CD4-positive, alpha-beta T cell treated with Interleukin-1 beta for 1 hour (primary cell): Measurements from ENCODE around the gene RAD51B.
"Not testable (repeated sequence)": the region's sequence is repeated elsewhere in the genome, so short reads cannot be mapped to it uniquely, and the experiment has no call there.

ENCODE experiments used
- DNase-seq, 2 donors: peaks; one replicate each; pipeline ENCODE4 v3.0.0-alpha.2; 2020 to 2022

Gene RAD51B

DNA sequence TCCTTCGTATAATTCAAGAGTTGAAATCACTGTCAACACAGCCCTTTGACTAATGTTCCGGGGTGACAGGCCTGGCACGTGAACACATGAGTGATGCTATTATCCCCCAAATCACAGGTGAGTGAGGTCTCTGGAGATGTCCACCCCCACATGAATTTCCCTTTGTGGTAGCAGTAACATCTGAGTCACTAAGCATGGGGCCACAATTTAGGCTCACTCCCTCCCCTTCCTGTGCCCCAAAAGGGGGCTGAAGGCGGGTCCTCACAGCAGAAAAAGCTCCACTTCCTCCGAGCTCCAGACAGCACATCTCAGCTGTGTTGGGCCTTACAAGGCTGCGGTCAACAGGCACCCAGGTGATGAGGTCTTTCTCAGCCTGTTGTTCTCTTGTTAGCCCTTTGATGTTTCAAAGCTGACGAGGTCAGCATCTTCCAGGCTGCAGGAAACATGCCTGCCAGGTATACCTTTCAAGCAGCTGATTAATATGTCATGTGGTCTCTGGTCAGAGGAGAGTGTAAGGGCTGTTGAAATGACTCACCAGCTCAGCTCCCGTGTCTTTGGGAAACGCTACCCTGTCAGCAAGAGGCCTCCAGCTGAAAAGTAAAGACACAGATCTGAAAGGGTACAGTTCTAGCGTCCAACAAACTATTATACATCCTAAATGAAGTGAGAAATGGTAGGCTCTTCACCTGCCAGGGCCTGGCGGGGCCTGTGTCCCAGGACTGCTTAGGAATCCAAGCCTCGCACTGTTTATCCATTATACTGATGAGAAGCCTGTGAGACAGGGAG lies 866.0 kb downstream of the RAD51B start:
- DNase-seq = peak; percentile 85 to 89

DNA sequence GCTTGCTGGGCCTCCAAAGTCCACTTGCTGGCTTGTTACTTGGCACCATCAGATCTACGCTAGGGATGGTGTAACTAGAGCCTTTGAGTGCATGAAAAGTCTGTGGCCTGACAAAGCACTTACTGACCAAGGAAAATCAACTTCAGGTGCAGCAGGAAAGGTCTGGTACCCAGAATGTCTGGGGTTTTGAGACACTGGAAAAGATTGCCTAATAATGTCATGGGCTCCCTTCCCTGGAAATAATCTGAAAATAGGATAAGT lies 866.6 kb downstream of the RAD51B start:
- no peak for DNase-seq

DNA sequence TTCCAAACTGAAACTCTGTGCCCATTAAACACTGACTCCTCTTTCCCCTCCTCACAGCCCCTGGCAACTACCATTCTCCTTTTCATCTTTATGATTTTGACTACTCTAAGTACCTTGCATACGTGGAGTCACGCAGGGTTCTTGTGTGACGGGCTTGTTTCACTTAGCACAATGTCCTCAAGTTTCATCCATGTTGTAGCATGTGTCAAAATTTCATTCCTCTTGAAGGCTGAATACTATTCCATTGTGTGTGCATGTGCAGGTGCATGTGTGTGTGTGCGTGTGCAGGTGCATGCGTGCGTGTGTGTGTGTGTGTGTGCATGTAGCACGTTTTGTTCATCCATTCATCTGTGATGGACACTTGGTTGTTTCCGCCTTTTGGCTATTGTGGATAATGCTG lies 867.1 kb downstream of the RAD51B start:
- DNase-seq = no peak

DNA sequence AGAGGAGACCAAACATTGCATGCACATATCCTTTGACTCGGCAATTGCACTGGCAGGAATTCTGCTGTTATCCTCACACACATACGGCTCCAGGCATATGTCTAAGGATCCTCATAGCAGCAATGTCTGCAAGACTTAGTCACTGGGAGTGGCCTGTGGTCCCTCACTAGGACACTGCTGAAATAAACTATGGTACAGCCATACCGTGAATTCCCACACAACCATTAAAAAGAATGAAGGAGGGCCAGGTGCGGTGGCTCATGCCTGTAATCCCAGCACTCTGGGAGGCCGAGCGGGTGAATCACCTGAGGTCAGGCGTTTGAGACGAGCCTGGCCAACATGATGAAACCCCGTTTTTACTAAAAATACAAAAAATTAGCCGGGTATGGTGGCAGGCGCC lies 868.2 kb downstream of the RAD51B start:
- no peak for DNase-seq

DNA sequence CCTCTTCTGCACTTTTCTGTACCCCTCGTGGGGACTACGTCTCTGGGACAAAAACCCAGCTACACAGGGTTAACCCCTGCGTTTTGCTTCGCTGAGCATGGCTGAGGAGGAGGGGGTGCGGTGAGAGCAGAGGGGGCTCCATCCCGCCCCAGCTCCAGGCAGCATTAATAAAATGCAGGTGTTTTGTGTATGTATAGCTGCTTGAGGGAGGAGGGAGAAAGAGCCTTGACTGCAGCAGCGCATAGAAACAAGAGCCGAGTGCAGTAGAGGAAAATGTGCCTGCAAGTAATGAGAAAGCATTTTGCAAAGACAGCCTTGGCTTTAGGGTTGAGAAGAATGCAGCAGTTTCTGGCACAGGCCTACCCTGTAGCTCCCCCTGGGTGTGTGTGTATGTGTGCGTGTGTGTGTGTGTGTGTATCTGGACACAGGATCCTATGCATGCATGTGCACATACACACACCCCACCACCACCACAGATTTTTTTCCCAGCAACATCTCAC lies 869.3 kb downstream of the RAD51B start:
- peak in 1 of 2 donors; percentile 19 for DNase-seq

DNA sequence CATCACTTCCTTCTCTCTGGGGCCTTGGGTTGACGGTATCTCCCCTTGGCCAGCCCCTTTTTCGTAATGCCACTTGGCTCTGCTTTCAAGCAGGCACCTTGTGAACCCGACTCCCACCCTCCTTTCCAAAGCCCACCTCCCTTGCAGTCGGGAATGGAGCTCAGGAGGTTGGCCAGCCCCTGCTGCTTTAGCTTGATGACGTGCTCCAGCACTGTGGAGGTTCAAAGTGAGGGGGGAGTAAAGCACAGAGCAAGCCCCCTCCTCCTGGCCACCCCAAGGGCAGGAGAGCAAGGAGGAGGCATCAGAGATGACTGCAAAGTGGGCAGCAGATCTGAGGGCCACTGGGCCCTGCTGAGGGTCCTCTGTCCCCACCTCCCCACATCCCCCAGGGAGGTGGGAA lies 869.9 kb downstream of the RAD51B start:
- no peak for DNase-seq

DNA sequence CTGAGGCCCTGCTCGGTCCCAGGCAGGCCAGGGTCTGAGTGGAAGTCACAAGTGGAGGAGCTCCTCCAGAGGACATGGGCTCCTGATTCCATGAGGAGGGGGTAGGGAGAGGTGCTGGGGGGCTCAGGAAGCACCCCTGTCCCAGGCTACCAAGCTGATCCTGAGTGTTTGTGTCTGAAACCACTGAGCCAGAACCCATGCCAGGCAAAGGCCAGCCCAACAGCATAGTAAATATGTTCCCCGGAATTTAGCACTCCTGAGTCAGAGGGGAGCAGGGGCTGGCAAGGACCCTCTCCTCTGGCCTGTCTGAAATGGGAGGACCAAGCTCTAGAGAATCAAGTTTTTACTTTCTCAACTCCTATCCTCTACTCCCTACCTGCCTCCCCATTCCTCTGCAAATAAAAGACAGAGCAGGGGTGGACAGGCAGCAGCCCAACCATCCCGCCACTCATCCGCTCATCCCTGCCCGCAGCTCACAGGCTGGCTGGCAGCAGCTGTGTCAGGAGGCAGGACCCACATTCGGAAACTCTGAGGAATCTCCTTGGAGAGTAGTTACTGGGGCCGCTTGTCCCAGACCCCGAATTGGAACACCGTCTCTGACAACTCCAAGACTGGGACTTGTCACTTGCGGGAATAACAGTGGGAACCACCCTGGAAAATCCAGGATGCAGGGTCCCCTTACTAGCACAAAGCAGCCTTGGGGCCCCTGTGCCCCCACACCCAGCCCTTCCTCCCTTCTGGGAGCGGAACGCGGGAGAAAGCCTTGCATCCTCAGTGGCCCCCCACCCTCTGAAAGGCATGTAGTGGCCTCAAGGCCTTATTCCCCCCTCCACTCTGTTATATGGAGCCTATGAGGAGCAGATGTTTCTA lies 870.7 kb downstream of the RAD51B start:
- DNase-seq = no peak

DNA sequence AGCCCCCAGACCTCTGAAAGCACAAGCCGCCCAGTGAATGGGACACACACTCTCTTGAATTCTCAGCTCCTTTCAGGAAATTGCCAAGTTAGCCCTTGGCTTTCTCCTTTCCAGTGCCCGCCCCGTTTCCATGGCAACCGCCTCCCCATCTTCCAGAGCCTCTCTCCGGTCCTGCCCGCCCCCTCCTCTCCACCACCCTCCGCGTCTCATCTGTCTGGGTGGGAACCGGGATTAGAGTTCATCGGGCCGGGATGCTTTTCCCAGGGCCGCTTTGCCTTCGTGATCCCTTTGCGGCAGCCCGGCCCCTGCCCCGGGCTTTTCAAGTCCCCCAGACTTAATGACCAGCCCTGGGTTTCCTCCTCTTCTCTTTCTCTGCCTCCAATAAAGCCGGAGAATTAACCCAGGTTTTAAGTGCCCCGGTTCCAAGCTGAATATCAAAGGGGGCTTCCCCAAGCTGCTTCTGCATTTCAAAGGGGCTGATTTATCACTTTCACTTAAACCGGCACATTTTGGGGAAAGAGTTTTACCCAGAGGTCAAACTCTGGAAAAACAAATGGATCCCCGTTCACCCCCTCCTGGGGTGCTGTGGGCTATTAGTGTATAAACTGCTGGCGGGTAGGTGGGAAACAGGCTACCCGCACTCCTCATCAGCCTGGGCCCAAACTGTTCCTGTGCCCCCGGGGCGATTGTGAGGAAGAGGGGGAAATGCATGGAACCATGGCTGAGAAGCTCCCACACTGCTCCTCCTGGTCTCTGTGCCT lies 871.6 kb downstream of the RAD51B start:
- no peak for DNase-seq

DNA sequence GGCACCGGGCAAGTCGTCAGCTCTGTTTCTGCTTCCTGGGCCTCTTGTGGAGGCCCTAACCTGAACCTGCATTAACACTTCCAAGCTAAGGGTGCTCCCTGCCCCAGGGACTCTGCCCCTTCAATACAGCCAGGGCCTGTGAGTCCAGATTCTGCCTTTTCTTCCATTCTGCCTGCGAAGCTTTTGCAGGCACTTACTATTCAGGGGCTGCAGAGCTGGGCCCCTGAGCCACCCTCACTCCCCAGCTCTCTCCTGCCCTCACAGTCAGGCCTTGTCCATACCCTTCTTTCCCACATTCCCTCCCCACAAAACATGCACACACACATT lies 872.2 kb downstream of the RAD51B start:
- DNase-seq = no peak

DNA sequence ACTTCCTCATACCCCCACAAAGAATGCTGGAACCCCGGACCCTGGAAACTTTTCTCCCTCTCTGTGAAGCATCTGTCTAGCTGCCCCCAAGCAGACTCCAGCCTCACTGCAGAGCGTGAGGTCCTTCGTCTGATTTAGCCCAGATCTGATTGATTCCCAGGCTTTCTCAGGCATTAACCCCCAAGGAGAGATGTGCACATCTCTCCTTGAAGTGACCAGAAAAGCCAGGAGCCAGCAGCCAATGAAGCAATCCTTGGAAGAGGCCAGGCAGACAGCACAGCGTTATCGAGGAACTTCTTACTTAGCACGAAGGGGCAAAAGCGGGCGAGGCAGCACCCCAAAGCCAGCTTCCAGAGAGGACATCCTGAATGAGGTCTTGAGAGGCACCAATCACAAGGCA lies 872.6 kb downstream of the RAD51B start:
- no peak for DNase-seq

DNA sequence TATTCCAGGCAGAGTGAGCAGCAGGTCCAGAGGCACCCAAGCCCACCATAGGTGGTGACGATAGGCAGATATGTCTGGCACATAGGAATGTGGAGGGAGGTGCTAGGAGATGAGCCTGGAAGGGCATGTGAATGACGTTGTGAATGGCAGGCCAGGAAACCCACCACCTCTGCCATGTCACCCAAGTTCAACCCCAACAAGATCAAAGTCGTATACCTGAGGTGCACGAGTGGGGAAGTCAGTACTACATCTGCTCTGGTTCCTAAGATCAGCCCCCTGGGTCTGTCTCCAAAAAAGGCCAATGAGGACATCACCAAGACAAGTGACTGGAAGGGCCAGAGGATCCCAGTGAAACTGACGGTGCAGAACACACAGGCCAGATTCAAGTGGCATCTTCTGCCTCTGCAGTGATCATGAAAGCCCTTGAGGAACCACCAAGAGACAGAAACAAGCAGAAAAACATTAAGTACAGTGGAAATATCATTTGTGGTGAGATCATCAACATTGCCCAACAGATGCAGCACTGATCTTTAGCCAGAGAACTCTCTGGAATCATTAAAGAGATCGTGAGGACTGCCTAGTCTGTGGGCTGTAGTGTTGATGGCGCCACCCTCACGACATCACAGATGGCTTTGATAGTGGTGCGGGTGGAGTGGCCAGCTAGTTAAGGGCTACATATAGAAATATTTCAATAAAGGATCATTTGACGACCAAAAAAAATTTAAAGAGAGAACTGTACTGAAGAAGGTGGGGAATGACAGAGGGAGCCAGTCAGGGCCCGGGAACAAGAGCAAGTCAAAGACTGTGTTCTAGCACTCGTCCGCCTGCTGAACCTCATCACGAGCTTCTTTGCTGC lies 873.6 kb downstream of the RAD51B start:
- no peak for DNase-seq

DNA sequence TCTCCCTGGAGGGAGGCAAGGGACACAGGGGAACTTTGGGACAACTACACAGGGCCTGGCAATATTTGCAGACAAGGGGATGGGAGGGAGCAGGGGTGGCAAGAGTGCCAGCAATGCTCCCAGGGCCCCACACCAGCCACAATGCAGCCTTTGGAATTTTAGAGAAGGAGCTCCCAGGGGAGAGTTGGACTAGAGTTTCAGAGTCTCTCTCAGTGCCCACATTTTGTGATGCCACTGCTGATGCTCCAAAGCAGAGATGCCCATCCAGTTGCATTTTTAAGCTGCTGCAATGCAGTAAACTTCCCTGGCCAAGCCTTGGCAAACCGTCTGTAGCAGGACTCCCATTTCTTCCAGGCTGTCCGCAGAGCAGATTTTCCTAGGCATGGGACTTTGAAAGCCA lies 874.3 kb downstream of the RAD51B start:
- no peak for DNase-seq

DNA sequence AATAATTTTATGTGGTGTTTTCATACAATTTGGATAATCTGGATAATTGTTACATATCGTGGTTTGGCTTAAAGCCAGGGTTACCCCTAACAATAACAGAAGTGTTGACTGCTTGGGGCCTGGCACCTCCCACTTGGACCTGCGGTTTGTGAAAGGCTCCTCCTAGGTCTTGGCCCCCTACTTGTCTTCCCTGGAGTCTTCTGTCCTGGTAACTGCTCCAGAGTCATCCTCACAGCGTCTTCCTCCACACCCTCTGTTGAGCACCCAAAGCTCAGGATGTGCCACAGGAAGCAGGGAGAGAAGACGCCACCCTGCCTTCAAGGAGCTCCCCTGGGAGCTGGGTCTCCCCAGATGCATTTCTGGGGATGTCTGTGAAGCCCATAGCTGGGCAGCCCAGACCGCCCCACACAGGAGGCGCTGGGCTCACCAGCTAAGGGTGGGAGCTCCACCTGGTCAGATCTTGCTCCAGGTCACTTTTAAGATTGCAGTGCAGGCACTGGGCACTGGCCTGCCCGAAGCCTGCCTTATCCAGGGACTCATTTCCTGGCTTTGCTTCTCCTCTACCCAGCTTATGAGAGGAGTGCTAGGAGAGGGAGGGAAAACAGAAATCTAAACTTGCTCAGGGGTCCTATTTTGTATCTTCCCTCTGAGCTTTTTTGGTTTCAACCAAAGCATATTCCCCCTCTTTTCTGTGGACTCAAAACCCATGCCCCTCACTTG lies 875.1 kb downstream of the RAD51B start:
- DNase-seq = no peak

DNA sequence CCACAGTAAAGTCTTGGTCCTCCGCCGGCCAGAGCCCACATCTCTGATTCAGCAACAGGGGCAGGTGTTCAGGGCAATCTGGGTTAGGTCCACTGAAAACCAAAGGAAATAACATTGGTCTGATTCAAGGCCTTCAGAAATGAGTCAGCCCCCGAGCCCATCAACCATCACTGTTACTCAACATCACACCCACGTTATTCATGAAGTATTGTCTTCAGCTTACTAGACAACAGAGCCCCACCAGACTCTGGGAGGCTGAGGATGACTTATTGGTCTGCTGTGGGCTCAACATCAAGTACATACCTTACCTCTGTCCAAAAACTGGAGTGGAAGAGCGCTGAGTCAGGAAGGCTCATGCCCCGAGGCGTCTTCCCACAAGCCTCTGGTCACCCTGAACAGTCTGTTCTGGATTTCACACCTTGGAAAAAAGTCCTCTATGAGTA lies 875.8 kb downstream of the RAD51B start:
- peak in 1 of 2 donors; percentile 60 for DNase-seq

DNA sequence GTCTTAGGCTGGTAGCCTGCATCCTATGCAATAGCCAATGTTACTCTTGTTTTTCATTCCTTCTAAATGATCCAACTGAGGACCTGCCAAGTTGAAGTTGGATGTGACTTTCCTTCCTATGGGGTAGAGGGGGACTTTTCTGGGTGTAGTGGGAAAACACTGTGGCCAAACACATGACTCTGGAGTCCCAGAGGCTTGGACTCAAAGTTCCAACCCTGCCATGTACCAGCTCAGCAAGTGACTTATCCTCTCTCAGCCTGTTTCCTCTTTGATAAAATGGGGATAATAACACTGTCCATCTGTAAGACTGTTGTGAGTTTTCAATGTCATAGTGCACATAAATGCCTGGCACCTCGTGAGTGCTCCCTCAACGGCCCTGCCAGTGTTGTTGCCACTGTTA lies 876.3 kb downstream of the RAD51B start:
- DNase-seq = no peak

DNA sequence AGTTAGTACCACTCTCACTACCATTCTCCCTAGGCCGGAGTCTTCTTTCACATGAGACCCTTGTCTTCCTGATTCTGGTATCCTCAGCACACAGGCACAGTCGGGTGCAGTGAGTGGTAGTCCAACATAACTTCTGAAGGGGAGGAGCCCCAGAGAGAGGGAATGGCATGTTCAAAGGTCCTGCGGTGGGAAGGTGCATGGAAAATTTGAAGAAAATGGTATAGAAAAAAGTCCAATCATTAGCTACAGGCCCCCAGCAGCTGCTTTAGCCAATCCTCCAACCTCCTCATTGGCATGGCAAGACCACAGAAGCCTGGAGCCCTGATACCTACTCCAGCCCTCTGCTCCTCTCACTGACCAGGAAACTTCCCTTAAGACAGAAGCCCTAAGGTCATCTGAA lies 876.7 kb downstream of the RAD51B start:
- DNase-seq = no peak

DNA sequence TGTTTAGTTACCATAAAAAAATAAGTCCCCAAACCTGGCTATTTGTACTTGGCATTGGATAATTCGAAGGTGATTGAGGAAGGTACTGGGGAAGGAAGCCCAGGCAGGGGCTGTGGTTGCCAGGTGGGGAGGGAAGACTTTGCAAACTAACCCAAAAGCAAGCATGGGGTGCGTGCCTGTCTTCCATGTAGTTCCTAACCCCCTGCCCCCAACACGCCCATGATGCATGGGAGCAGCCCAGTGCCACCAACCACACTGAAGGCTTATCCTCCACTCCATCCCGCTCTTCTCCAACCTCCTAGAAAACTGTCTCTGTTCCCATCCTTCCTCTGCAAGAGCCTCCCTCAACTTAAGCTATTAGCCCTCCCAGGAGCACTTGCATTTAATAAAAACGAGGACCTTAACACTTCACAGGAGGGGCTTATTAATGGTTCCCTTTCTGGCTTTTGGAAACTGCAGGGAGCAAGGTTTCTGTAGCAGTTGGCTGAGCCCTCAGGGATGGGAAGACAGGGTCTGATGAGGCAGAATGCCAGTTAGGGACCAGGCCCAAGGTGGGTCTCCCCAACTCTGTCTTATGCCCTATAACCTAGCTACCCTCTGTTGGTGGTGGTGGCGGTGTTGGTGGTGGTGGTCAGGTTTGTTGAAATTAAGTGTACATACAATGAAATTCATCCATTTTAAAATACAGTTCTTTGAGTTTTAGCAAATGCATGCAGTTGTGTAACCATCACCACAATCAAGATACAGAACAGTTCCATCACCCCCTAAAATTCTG lies 877.3 kb downstream of the RAD51B start:
- DNase-seq = no peak

DNA sequence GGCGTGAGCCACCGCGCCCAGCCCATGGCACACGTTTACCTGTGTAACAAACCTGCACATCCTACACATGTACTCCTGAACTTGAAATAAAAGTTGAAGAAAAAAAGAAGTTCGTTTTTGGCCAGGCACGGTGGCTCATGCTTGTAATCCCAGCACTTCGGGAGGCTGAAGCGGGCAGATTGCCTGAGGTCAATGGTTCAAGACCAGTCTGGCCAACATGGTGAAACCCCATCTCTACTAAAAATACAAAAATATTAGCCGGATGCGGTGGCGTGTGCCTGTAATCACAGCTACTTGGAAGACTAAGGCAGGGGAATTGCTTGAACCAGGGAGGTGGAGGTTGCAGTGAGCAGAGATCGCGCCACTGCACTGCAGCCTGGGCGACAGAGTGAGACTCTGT lies 879.2 kb downstream of the RAD51B start:
- not testable (repeated sequence) for DNase-seq

DNA sequence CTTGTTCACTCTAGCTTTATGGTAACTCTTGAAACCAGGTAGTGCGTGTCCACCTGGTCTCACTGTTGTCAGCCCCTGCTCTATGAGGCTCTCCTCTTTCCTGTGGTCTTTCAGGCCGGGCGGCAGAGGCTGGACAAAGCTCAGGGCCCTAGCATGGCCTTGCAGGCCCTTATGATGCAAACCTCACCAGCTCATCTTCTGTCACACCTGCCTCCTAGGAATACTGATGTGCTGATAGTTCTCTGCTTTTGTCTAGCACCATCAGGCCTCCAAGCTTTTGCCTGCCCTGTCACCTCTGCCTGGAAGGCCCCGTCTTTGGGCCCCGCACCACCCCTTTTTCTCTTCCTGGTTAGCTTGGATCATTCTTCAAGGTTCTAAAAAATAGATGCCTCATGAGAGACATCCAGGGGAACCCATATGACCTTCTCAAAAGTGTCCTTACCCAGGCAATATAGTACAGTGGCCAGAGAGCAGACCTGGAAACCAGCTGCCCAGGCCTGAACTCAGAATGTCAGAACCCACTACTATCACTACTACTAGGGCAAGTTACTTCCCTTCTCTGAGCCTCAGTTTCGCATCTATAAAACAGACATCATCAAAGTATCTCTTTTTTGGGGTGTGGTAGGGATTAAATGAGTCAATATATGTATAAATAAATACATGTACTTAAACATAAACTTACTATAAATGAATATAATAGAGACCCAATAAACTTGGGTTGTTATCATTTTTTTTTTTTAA lies 881.6 kb downstream of the RAD51B start:
- no peak for DNase-seq

DNA sequence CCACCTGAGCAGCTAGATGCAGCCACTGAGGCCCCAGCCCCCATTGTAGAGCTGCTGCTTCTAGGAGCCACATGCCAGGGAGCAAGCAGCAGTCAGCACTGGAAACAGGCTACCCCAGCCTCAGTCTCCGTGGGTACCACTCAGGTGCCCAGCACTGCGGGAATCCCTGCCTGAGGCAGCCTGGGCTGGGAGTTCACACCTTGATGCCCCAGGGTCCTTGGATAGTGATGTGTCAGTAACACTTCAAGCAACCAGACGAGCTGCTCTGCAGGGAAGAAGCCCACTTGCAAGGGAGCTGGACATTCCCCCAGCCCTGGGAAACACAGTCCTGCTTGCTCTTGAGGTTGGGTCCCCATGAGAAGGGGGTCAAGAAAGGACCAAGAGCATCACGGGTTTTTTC lies 882.6 kb downstream of the RAD51B start:
- no peak for DNase-seq
